ENCODE measurements around the gene TCERG1L.

The TCERG1L gene

DNA sequence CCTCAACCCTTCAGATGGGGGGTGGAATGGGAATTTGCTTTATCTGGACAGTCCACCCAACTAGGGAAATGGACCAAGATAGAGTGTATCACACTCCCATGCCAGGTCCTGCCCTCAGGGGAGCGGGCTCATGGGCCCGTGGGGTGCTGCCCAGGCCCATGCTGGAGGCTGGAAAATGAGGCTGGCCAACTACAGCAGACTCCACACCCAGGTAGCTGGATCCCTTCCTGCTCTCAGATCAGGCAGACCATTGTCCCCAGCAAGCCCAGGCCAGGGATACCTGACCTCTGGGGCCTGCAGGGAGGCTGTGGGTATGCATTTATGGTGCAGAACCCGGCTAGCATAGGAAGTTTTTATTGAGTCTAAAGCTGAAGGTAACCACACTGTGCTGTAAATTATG is 162.4 kb downstream of the TCERG1L start:
- TF ChIP-seq, protein P1, sequence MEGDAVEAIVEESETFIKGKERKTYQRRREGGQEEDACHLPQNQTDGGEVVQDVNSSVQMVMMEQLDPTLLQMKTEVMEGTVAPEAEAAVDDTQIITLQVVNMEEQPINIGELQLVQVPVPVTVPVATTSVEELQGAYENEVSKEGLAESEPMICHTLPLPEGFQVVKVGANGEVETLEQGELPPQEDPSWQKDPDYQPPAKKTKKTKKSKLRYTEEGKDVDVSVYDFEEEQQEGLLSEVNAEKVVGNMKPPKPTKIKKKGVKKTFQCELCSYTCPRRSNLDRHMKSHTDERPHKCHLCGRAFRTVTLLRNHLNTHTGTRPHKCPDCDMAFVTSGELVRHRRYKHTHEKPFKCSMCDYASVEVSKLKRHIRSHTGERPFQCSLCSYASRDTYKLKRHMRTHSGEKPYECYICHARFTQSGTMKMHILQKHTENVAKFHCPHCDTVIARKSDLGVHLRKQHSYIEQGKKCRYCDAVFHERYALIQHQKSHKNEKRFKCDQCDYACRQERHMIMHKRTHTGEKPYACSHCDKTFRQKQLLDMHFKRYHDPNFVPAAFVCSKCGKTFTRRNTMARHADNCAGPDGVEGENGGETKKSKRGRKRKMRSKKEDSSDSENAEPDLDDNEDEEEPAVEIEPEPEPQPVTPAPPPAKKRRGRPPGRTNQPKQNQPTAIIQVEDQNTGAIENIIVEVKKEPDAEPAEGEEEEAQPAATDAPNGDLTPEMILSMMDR (IDR thresholded peaks at IDR 0.05; ENCODE audit: insufficient read depth, low read length, poor library complexity, severe bottlenecking): no peak
- no peaks in the 10 kb centered on the region for H3K36me3 ChIP-seq (ENCODE audit: control insufficient read depth, insufficient read depth, low read length)
- H3K4me3 ChIP-seq (replicated peaks; ENCODE audit: low read depth, low read length): no peak overlapping the region
- DNase-seq (ENCODE audit: extremely low read depth, insufficient read length): no peak
- no peaks in the 10 kb centered on the region for H3K27me3 ChIP-seq (replicated peaks; ENCODE audit: control insufficient read depth, insufficient read depth, low read length)

DNA sequence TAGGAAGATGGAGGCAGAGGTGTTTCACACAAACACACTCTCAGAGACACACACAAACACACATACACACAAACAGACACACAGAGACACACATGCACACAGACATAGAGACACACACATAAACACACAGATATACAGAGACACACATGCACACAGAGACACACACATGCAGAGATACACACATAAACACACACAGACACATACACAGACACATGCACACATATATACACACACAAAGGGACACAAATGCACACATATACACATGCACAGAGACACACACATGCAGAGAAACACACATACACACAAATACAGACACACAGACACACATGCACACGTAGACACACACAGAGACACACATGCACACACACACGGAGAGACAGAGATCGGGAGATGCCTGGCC is 163.3 kb downstream of the TCERG1L start:
- TF ChIP-seq, protein P1 (IDR thresholded peaks at IDR 0.05; ENCODE audit: insufficient read depth, low read length, poor library complexity, severe bottlenecking): no peak
- Histone ChIP-seq H3K27me3 (replicated peaks; ENCODE audit: control insufficient read depth, insufficient read depth, low read length) (no peaks in the 10 kb centered on the region), H3K36me3 (ENCODE audit: control insufficient read depth, insufficient read depth, low read length) (no peaks in the 10 kb centered on the region)

DNA sequence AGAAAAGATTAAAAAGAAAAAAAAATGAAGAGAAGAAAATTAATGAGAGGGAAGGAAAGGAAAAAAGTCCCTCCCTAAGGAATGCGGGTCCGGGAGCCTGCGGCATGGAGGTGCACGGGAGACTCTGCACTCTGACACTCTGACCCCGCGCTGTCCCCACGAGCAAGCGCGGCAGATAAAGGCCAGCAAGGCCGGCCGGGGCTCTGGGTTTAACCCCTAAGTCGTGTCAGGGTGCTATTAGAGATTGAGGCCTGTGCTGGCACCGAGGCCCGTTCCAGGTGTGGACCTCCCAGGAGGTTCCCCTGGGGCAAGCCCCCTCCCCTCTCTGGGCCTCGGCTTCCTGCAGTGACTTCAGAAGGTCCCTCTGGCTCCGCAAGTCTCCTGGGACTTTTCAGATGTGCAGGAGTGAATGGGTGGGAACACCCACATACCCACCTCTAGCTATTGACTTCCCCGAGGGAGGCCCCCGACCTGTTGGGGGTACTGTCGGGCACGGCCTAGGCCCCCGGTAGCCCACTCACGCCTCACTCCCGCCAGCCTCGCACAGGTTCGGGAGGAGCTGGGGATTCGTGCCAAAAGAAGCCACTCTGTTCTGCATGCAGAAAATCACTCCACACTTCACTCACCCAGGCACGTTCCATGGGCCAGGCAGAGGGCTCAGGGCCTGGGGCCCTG is 164.1 kb downstream of the TCERG1L start:
- H3K4me3 ChIP-seq (replicated peaks; ENCODE audit: low read depth, low read length): no peak overlapping the region

More for the DNA sequence above, 163.3 kb downstream of the TCERG1L start:
- H3K4me3 ChIP-seq (replicated peaks; ENCODE audit: low read depth, low read length): no peak overlapping the region
- DNase-seq (ENCODE audit: extremely low read depth, insufficient read length): no peak

DNA sequence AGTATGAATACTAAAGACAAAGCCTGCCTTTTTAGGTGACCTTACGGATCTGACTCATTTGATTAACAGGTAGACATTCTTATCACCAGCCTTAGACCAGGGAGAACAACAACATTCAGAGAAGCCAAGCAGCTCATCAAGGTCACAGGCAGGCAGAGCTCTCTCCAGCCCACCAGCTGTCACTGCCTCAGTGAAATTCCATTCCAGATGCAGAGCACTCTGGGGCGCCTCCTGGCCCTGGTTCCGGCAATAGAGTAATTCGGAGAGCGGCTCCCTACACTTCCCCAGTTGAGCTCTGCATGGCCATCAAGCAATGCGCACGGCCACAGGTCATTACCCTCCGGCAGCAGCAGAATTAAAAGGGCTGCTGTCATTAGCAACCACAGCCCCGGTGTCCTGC is 164.7 kb downstream of the TCERG1L start:
- Histone ChIP-seq H3K4me3 (replicated peaks; ENCODE audit: low read depth, low read length) (no peak overlapping the region), H3K27me3 (replicated peaks; ENCODE audit: control insufficient read depth, insufficient read depth, low read length) (no peaks in the 10 kb centered on the region), H3K36me3 (ENCODE audit: control insufficient read depth, insufficient read depth, low read length) (no peaks in the 10 kb centered on the region)
- no peak for DNase-seq (ENCODE audit: extremely low read depth, insufficient read length)
- TF ChIP-seq, protein P1 (IDR thresholded peaks at IDR 0.05; ENCODE audit: insufficient read depth, low read length, poor library complexity, severe bottlenecking): no peak

More for the DNA sequence above, 164.1 kb downstream of the TCERG1L start:
- Histone ChIP-seq H3K36me3 (ENCODE audit: control insufficient read depth, insufficient read depth, low read length) (no peaks in the 10 kb centered on the region), H3K27me3 (replicated peaks; ENCODE audit: control insufficient read depth, insufficient read depth, low read length) (no peaks in the 10 kb centered on the region)
- DNase-seq (ENCODE audit: extremely low read depth, insufficient read length): no peak
- TF ChIP-seq, protein P1 (IDR thresholded peaks at IDR 0.05; ENCODE audit: insufficient read depth, low read length, poor library complexity, severe bottlenecking): no peak

DNA sequence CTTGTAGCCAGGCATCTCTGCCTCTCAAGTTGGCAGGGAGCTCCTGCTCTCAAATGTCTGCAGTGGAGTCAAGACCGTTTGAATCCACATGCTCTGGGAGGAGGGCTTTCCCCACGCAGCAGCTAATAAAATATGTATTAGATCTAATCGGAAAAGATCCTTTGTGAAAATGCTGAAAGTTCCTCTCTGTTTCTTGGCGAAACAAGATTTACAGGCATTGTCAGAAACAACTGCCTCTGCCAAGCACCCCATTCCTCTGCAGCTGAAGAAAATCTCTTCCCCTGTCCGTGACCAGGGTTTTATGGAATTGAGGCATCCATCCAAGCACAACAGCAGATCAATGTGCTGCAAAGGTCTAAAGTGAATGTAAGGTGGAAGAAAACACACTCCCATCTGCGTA is 165.8 kb downstream of the TCERG1L start:
- Histone ChIP-seq H3K36me3 (ENCODE audit: control insufficient read depth, insufficient read depth, low read length) (no peaks in the 10 kb centered on the region), H3K27me3 (replicated peaks; ENCODE audit: control insufficient read depth, insufficient read depth, low read length) (no peaks in the 10 kb centered on the region), H3K4me3 (replicated peaks; ENCODE audit: low read depth, low read length) (no peak overlapping the region)
- DNase-seq (ENCODE audit: extremely low read depth, insufficient read length): no peak
- TF ChIP-seq, protein P1 (IDR thresholded peaks at IDR 0.05; ENCODE audit: insufficient read depth, low read length, poor library complexity, severe bottlenecking): no peak
